ENCODE measurements around the gene PCDHA1. TPM values are rescaled to one million over a fixed set of nuclear protein-coding genes. Genes with fewer than 3 reads are reported as not detected.
"Not testable (repeated sequence)": the region's sequence is repeated elsewhere in the genome, so short reads cannot be mapped to it uniquely, and the experiment has no call there.

Gene PCDHA1
- total RNA-seq, 4 donors from 2014 or later = not detected

DNA sequence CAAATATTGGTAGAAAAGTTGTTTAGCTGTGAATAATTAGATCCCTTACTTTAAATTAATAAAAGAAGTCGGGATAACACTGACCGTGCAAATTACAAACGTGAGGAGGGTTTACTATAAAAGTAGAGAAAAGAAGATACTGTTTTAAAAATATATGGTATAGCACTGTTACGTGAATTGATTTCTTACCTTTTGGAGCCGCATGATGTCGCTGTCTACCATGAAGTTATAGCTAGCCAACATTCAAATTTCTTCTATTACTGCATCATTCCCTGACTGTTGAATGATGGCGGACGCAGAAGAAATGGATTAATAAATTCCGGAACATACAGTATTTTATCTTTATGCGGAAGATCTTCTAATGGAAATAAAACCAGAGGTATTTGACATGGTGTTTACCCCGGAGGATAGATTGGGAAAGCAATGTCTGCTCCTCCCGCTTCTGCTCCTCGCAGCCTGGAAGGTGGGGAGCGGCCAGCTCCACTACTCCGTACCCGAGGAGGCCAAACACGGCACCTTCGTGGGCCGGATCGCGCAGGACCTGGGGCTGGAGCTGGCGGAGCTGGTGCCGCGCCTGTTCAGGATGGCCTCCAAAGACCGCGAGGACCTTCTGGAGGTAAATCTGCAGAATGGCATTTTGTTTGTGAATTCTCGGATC, 41.9 kb downstream of the PCDHA1 start, which contains the start of gene PCDHA6:
TSS of gene PCDHA6 (plus strand) at position 257 of the 658 bp plus-strand sequence. CDS start at position 389, 132 bp downstream.
- no peaks in the 10 kb centered on the region for H3K4me1 ChIP-seq
- peaks cover 0 to 75% (median 11%) of the 10 kb centered on the region in 4 donors for H3K27me3 ChIP-seq
- no peak within 1 kb of the TSS for H3K27ac ChIP-seq (replicated peaks in 1 of 4)
- H3K4me3 ChIP-seq = peak within 1 kb of the TSS; percentile 1 to 48 (median 20)
- peaks cover 0 to 45% (median 36%) of the 10 kb centered on the region in 4 donors for H3K9me3 ChIP-seq
- H3K36me3 ChIP-seq = no peaks in the 10 kb centered on the region
- no peak for DNase-seq (ENCODE audit: extremely low spot score)
- WGBS = 17% methylated on average over 26 of the region's 27 CpGs
- no peak for TF ChIP-seq EP300 (IDR thresholded peaks at IDR 0.05)
- no peak for TF ChIP-seq POLR2AphosphoS5 (IDR thresholded peaks at IDR 0.05)
- TF ChIP-seq POLR2A (IDR thresholded peaks at IDR 0.05; ENCODE audit: low read depth) = no peak
- peak in 1 of 3 experiments; percentile 12 for TF ChIP-seq CTCF (IDR thresholded peaks at IDR 0.05)
- intact Hi-C loops (cut with DNase I) = no loop called here

GRCh38 chr5:140828362-140828737, 42.4 kb downstream of the PCDHA1 start:
- peak overlapping the region; percentile 1 to 48 (median 20) for H3K4me3 ChIP-seq
- H3K4me1 ChIP-seq = no peaks in the 10 kb centered on the region
- peaks cover 0 to 40% (median 32%) of the 10 kb centered on the region in 4 donors for H3K9me3 ChIP-seq
- peaks cover 0 to 74% (median 11%) of the 10 kb centered on the region in 4 donors for H3K27me3 ChIP-seq
- H3K27ac ChIP-seq (replicated peaks in 1 of 4) = no peak overlapping the region
- no peak for DNase-seq (ENCODE audit: extremely low spot score)
- intact Hi-C loops (cut with DNase I) = no loop called here
- H3K36me3 ChIP-seq = no peaks in the 10 kb centered on the region
- TF ChIP-seq POLR2AphosphoS5 (IDR thresholded peaks at IDR 0.05) (no peak), EP300 (IDR thresholded peaks at IDR 0.05) (no peak), POLR2A (IDR thresholded peaks at IDR 0.05; ENCODE audit: low read depth) (no peak), CTCF (IDR thresholded peaks at IDR 0.05) (no peak)
- WGBS = 33% methylated on average over 9 of the region's 18 CpGs

GRCh38 chr5:140829511-140830501, 43.9 kb downstream of the PCDHA1 start:
- H3K4me3 ChIP-seq; H3K4me1 ChIP-seq; DNase-seq (ENCODE audit: extremely low spot score); H3K36me3 ChIP-seq; H3K27ac ChIP-seq (replicated peaks in 1 of 4); intact Hi-C loops (cut with DNase I): not testable (repeated sequence)
- WGBS = 42% methylated on average over 82 of the region's 106 CpGs
- Histone ChIP-seq H3K9me3 (peaks cover 0 to 41% (median 36%) of the 10 kb centered on the region in 4 donors), H3K27me3 (peaks cover 0 to 72% (median 16%) of the 10 kb centered on the region in 4 donors)

- 12% methylated on average over 8 of the region's 8 CpGs for WGBS
- Histone ChIP-seq H3K27me3 (peaks cover 0 to 71% (median 7%) of the 10 kb centered on the region in 4 donors), H3K4me1 (no peaks in the 10 kb centered on the region), H3K36me3 (no peaks in the 10 kb centered on the region), H3K27ac (replicated peaks in 1 of 4) (no peak within 1 kb of the TSS), H3K4me3 (peak within 1 kb of the TSS; percentile 11 to 36 (median 22)), H3K9me3 (peaks cover 0 to 49% (median 42%) of the 10 kb centered on the region in 4 donors)
- TF ChIP-seq POLR2AphosphoS5 (IDR thresholded peaks at IDR 0.05) (no peak), POLR2A (IDR thresholded peaks at IDR 0.05; ENCODE audit: low read depth) (no peak), CTCF (IDR thresholded peaks at IDR 0.05) (no peak), EP300 (IDR thresholded peaks at IDR 0.05) (no peak)
- intact Hi-C loops (cut with DNase I) = no loop called here
- DNase-seq (ENCODE audit: extremely low spot score) = no peak
Observed at GRCh38 chr5:140833993-140834392, 48.1 kb downstream of the PCDHA1 start, which contains the start of gene PCDHA7. Gene PCDHA7 (plus strand): TSS chr5:140834269. CDS start chr5:140834384, 115 bp downstream.

- Histone ChIP-seq H3K9me3 (peaks cover 0 to 43% (median 38%) of the 10 kb centered on the region in 4 donors), H3K4me3 (peak overlapping the region; percentile 11 to 36 (median 22)), H3K27me3 (peaks cover 0 to 71% (median 7%) of the 10 kb centered on the region in 4 donors)
- DNase-seq (ENCODE audit: extremely low spot score); H3K27ac ChIP-seq (replicated peaks in 1 of 4); H3K36me3 ChIP-seq; intact Hi-C loops (cut with DNase I); H3K4me1 ChIP-seq: not testable (repeated sequence)
- WGBS = 28% methylated on average over 25 of the region's 38 CpGs
Observed at GRCh38 chr5:140834439-140835008, 48.6 kb downstream of the PCDHA1 start.
